ENCODE results near the gene TBX19. TPM values are rescaled to one million over a fixed set of nuclear protein-coding genes. Genes with fewer than 3 reads are reported as not detected.

Gene TBX19
- total RNA-seq, 3 donors from 2014 or later: 1.6 to 7.8 (median 4.9) TPM

DNA sequence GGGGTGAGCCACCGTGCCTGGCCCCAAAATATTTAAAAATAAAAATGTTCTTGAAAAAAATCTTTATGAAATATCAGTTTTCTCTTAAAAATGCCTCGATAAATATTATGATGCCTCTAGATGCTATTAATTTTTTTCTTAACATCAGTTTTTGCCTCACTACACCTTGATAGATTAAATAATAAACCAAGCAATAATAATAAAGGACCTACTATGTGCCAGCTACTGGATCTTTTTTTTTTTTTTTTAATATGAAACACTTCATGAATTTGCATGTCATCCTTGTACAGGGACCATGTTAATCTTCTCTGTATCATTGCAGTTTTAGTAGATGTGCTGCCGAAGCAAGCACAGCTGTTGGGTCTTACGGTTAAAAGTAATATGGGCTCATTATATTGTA, 17.5 kb upstream of the TBX19 start:
- H3K4me3 ChIP-seq: no peak overlapping the region
- no peaks in the 10 kb centered on the region for H3K36me3 ChIP-seq
- intact Hi-C loops (cut with DNase I; ENCODE audit: low total_unique reads): no loop called here
- no peaks in the 10 kb centered on the region for H3K27me3 ChIP-seq
- no peak overlapping the region for H3K27ac ChIP-seq
- TF ChIP-seq, protein P1, sequence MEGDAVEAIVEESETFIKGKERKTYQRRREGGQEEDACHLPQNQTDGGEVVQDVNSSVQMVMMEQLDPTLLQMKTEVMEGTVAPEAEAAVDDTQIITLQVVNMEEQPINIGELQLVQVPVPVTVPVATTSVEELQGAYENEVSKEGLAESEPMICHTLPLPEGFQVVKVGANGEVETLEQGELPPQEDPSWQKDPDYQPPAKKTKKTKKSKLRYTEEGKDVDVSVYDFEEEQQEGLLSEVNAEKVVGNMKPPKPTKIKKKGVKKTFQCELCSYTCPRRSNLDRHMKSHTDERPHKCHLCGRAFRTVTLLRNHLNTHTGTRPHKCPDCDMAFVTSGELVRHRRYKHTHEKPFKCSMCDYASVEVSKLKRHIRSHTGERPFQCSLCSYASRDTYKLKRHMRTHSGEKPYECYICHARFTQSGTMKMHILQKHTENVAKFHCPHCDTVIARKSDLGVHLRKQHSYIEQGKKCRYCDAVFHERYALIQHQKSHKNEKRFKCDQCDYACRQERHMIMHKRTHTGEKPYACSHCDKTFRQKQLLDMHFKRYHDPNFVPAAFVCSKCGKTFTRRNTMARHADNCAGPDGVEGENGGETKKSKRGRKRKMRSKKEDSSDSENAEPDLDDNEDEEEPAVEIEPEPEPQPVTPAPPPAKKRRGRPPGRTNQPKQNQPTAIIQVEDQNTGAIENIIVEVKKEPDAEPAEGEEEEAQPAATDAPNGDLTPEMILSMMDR (IDR thresholded peaks at IDR 0.05): no peak
- TF ChIP-seq POLR2AphosphoS5 (IDR thresholded peaks at IDR 0.05) (no peak), POLR2A (IDR thresholded peaks at IDR 0.05) (no peak)
- H3K9me3 ChIP-seq: no peaks in the 10 kb centered on the region
- no peak for DNase-seq (ENCODE audit: low spot score in 2 of 2)
- peaks cover 0 to 6% of the 10 kb centered on the region in 2 donors for H3K4me1 ChIP-seq

DNA sequence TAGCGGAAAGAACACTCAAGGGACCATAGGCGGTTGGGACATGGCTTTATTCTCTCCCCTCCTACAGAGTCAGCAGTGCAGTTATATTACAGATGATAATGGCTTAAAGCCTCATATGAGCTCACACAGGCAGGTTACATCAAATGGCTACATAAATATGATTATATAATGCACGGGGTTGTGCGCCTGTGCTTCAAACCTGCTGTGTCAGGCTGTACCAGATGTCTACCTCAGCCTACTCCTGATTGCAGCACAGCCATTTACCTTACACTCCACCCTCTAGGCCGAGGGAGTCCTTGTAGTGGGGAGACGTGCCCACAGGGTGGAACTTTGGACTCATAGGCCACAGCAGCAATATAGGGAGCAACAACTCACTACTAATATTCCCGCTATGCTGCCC, 16.4 kb upstream of the TBX19 start:
- no peak overlapping the region for H3K4me3 ChIP-seq
- no peak for TF ChIP-seq POLR2AphosphoS5 (IDR thresholded peaks at IDR 0.05)
- no peak for TF ChIP-seq POLR2A (IDR thresholded peaks at IDR 0.05)
- TF ChIP-seq, protein P1 (IDR thresholded peaks at IDR 0.05): no peak
- H3K27ac ChIP-seq: no peak overlapping the region
- H3K9me3 ChIP-seq: no peaks in the 10 kb centered on the region
- H3K36me3 ChIP-seq: no peaks in the 10 kb centered on the region
- no peak for DNase-seq (ENCODE audit: low spot score in 2 of 2)
- no peaks in the 10 kb centered on the region for H3K27me3 ChIP-seq
- peaks cover 0 to 6% of the 10 kb centered on the region in 2 donors for H3K4me1 ChIP-seq
- intact Hi-C loops (cut with DNase I; ENCODE audit: low total_unique reads): no loop called here

DNA sequence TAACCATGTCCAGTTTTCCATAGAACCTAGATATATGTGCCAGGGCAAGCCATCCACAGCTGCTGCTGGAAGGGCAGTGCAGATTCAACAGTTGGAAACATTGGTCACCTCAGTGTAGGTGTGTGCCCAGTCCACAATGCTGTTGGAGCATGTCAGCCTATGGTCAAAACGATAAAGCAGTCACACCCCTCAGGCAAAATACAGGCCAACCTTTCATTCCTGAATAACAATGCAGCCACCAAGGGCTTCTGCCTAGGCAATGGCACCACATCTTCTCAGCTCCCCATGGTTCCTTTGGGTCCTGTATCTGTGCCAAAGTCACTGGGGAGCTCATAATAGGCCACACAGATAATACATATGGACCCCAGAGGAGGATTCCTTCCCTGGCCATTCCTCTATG, 15.1 kb upstream of the TBX19 start:
- intact Hi-C loops (cut with DNase I; ENCODE audit: low total_unique reads): no loop called here
- H3K27me3 ChIP-seq: no peaks in the 10 kb centered on the region
- no peaks in the 10 kb centered on the region for H3K36me3 ChIP-seq
- H3K4me3 ChIP-seq: no peak overlapping the region
- no peaks in the 10 kb centered on the region for H3K9me3 ChIP-seq
- peaks cover 0 to 6% of the 10 kb centered on the region in 2 donors for H3K4me1 ChIP-seq
- no peak for DNase-seq (ENCODE audit: low spot score in 2 of 2)
- TF ChIP-seq POLR2AphosphoS5 (IDR thresholded peaks at IDR 0.05) (no peak), POLR2A (IDR thresholded peaks at IDR 0.05) (no peak)
- TF ChIP-seq, protein P1 (IDR thresholded peaks at IDR 0.05): no peak
- no peak overlapping the region for H3K27ac ChIP-seq

DNA sequence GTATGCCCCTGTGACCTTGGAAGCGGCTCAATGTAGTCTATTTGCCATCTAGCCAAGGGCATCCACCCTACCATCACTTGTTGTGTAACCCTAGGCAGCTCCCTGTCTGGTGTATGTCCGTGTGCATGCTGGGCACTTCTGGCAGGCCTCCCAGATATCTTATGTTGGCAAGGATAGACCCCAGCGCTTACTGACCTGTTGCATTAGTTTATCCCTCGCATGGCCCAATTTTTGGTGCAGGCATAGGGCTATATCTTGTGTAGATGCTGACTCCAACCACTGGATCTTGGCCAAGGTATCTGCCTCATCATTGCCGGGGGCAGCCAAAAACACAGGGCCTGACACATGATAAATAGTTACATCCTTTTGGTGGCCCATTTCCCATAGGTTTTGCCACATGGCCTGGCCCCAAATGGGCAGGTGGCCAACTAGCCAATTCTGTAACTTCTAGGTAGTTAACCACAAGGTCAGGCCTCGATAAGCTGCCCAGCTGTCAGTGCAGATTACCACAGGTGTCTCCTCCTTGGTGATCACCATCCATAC, 14.0 kb upstream of the TBX19 start:
- no peaks in the 10 kb centered on the region for H3K9me3 ChIP-seq
- no peaks in the 10 kb centered on the region for H3K36me3 ChIP-seq
- no peak for DNase-seq (ENCODE audit: low spot score in 2 of 2)
- intact Hi-C loops (cut with DNase I; ENCODE audit: low total_unique reads): no loop called here
- no peak overlapping the region for H3K27ac ChIP-seq
- no peak overlapping the region for H3K4me3 ChIP-seq
- TF ChIP-seq POLR2A (IDR thresholded peaks at IDR 0.05) (no peak), POLR2AphosphoS5 (IDR thresholded peaks at IDR 0.05) (no peak)
- TF ChIP-seq, protein P1 (IDR thresholded peaks at IDR 0.05): no peak
- no peaks in the 10 kb centered on the region for H3K27me3 ChIP-seq
- peaks cover 0 to 2% of the 10 kb centered on the region in 2 donors for H3K4me1 ChIP-seq

DNA sequence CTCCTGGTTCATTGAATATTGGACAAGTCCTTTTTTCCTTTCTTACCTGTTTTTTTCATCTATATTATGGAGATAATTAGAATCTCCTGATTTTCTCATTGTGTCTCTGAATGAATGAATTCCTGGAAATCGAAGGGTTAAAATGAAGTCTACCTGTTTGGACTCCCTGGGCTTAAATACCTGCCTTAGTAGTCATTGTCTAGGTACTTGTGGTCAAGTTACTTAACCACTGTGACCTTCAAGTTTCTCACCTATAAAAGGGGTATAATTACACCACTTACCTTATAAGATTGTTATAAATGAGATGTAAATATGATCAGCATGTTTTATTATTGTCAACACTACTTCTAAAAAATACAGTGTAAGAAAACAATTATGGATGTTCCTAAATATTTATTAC, 9.0 kb upstream of the TBX19 start:
- intact Hi-C loops (cut with DNase I; ENCODE audit: low total_unique reads): no loop called here
- Histone ChIP-seq H3K27ac (no peak overlapping the region), H3K9me3 (no peaks in the 10 kb centered on the region), H3K4me1 (no peaks in the 10 kb centered on the region), H3K4me3 (no peak overlapping the region), H3K27me3 (no peaks in the 10 kb centered on the region), H3K36me3 (no peaks in the 10 kb centered on the region)
- TF ChIP-seq, protein P1 (IDR thresholded peaks at IDR 0.05): no peak
- TF ChIP-seq POLR2AphosphoS5 (IDR thresholded peaks at IDR 0.05) (no peak), POLR2A (IDR thresholded peaks at IDR 0.05) (no peak)
- no peak for DNase-seq (ENCODE audit: low spot score in 2 of 2)
